ENCODE measurements around the gene HSFX4. TPM values are rescaled to one million over a fixed set of nuclear protein-coding genes. Genes with fewer than 3 reads are reported as not detected.
A peak's percentile ranks its signal among the peaks of the same experiment; 100 is the strongest.

The HSFX4 gene
- total and polyA plus RNA-seq, 9 of the 15 experiments (the other 6 are each of a cell fraction or from before 2014, with no cell fraction given), result 0.10 to 0.24 (median 0.14) TPM; not detected in 6

DNA sequence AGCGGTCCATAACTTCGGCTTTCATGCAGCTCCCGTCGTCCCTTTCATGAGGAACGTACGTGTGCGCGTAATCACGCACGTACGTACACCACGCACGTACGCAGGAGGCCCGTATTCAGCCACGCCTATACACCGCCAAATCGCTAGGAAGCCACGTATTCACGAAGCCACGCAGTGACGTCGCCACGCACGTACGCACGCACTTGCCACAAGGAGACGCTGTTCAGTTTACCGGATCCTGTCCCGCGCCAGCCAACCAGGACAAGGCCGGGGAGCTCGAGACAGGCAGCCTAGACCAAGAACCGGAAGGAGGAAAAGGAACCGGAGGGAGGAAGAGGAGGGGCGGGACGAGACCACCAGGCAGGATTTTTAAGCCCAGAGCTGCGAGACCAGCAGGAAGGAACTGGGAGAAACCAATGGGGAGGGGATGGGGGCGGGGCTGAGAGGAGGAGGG is 9.1 kb downstream of the HSFX4 start, which contains the start of gene EOLA2 (continued):
- no peak for TF ChIP-seq ZNF140 (CRISPR knock-in tag; IDR thresholded peaks at IDR 0.05)
- TF ChIP-seq, protein P1, sequence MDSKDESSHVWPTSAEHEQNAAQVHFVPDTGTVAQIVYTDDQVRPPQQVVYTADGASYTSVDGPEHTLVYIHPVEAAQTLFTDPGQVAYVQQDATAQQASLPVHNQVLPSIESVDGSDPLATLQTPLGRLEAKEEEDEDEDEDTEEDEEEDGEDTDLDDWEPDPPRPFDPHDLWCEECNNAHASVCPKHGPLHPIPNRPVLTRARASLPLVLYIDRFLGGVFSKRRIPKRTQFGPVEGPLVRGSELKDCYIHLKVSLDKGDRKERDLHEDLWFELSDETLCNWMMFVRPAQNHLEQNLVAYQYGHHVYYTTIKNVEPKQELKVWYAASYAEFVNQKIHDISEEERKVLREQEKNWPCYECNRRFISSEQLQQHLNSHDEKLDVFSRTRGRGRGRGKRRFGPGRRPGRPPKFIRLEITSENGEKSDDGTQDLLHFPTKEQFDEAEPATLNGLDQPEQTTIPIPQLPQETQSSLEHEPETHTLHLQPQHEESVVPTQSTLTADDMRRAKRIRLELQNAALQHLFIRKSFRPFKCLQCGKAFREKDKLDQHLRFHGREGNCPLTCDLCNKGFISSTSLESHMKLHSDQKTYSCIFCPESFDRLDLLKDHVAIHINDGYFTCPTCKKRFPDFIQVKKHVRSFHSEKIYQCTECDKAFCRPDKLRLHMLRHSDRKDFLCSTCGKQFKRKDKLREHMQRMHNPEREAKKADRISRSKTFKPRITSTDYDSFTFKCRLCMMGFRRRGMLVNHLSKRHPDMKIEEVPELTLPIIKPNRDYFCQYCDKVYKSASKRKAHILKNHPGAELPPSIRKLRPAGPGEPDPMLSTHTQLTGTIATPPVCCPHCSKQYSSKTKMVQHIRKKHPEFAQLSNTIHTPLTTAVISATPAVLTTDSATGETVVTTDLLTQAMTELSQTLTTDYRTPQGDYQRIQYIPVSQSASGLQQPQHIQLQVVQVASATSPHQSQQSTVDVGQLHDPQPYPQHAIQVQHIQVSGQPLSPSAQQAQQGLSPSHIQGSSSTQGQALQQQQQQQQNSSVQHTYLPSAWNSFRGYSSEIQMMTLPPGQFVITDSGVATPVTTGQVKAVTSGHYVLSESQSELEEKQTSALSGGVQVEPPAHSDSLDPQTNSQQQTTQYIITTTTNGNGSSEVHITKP (IDR thresholded peaks at IDR 0.05; ENCODE audit: partially characterized antibody), result peak; percentile 92
- TF ChIP-seq IRF9 (tag; IDR thresholded peaks at IDR 0.05), result no peak
- TF ChIP-seq, protein P2, sequence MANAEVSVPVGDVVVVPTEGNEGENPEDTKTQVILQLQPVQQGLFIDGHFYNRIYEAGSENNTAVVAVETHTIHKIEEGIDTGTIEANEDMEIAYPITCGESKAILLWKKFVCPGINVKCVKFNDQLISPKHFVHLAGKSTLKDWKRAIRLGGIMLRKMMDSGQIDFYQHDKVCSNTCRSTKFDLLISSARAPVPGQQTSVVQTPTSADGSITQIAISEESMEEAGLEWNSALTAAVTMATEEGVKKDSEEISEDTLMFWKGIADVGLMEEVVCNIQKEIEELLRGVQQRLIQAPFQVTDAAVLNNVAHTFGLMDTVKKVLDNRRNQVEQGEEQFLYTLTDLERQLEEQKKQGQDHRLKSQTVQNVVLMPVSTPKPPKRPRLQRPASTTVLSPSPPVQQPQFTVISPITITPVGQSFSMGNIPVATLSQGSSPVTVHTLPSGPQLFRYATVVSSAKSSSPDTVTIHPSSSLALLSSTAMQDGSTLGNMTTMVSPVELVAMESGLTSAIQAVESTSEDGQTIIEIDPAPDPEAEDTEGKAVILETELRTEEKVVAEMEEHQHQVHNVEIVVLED (CRISPR knock-in tag; IDR thresholded peaks at IDR 0.05), result peak; percentile 99
- no peak for TF ChIP-seq MGA (IDR thresholded peaks at IDR 0.05)
- TF ChIP-seq TGIF2 (CRISPR knock-in tag; IDR thresholded peaks at IDR 0.05), result no peak
- no peak for TF ChIP-seq SIX5 (IDR thresholded peaks at IDR 0.05; ENCODE audit: borderline replicate concordance in 1 of 2, insufficient read depth in 1 of 2, low read depth in 1 of 2, low read length in 2 of 2)
- no peak for TF ChIP-seq MAFK (IDR thresholded peaks at IDR 0.05; ENCODE audit: low read length)
- no peak for TF ChIP-seq TRIM28 (IDR thresholded peaks at IDR 0.05)
- TF ChIP-seq RB1 (IDR thresholded peaks at IDR 0.05; ENCODE audit: low read depth), result peak; percentile 52; the same call in 1 of the 2 replicates

Measured in K562 (cell line).